GM12891 (cell line): Measurements from ENCODE around the gene PTPRJ.

Experiments
- PAX5 ChIP-seq: IDR thresholded peaks from 2 replicates; pipeline ENCODE4 v1.6.1; 2011; ENCODE audit warnings: low read length, moderate library complexity, mild to moderate bottlenecking; ENCODE audit not compliant: insufficient read depth, severe bottlenecking
- POLR2A ChIP-seq: IDR thresholded peaks from 2 replicates; pipeline ENCODE4 v1.6.1; 2011; ENCODE audit warnings: low read depth, low read length, control low read depth
- POLR2AphosphoS5 ChIP-seq: IDR thresholded peaks from 2 replicates; pipeline ENCODE4 v1.6.1; 2011; ENCODE audit warnings: low read depth, low read length, control low read depth
- SPI1 ChIP-seq: IDR thresholded peaks from 2 replicates; pipeline ENCODE4 v1.6.1; 2011; ENCODE audit warnings: low read depth, low read length, control low read depth
- TAF1 ChIP-seq: IDR thresholded peaks from 2 replicates; pipeline ENCODE4 v1.6.1; 2011; ENCODE audit warnings: low read depth, low read length, control low read depth

DNA sequence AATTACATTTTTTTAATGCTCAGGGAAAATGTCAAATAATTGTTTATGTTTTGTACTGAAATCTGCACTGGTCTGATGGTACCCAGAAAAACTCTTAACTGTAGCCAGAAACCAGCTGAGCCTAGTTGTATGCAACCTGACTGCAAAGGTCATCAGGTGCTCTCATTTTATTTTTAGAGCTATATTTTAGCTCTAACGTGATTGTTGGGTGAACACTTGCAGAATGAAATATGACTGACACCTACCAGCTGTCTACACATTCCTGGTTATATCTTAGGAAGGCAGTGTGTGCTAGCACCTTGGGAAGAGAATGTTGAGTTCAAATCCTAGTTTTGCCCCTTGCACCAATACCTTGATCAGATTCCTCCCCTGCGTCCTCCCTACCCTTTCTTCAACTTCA, 23.6 kb downstream of the PTPRJ start:
- no peak for TF ChIP-seq POLR2AphosphoS5
- no peak for TF ChIP-seq TAF1
- TF ChIP-seq POLR2A = no peak
- TF ChIP-seq PAX5 = no peak
- no peak for TF ChIP-seq SPI1
